OCI-LY1 (cell line): ENCODE results near the gene CPXM2.

Source experiments
- CTCF ChIP-seq: fragments of 200-600 bp; sonication (generic), shearing (Covaris generic); IDR thresholded peaks from 2 replicates; pipeline ENCODE4 v1.5.1; 2017; ENCODE audit warnings: mild to moderate bottlenecking, antibody characterized with exemption, low read length, moderate library complexity, mixed read lengths
- EZH2 ChIP-seq: fragments of 200-600 bp; sonication (generic), shearing (Covaris generic); IDR thresholded peaks from 2 replicates; pipeline ENCODE4 v1.8.0; 2017; ENCODE audit warnings: borderline replicate concordance, mixed run types, mild to moderate bottlenecking, antibody characterized with exemption, low read length, moderate library complexity, mixed read lengths

DNA sequence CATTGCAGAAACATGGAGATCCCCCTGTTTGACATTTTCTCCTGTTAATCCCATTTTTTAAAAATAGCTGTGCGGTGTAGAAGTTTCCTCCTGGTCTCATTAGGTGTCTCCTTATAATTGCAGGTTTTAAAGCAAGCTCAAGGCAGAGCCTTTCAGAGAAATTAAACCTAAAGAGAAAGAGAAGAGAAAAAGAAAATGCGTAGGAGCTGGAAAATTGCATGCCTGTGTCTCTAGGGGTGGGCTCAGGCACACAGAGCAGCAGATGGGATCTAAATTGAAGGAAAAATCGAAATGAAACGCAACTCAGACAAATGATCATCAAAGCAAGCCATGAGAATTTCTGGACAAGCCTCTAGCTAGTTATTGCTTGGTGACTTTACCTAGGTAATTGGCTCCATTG is 185.4 kb downstream of the CPXM2 start:
- TF ChIP-seq CTCF = no peak
- TF ChIP-seq EZH2 = no peak
